ENCODE measurements around the gene NDUFS8. TPM values are rescaled to one million over a fixed set of nuclear protein-coding genes. Genes with fewer than 3 reads are reported as not detected.

NDUFS8 gene
- total and polyA plus RNA-seq, 4 donors: 61.2 to 148 (median 106) TPM

- TF ChIP-seq CTCF (IDR thresholded peaks at IDR 0.05; ENCODE audit: low read depth, low read length, missing input control) (no peak), MAX (IDR thresholded peaks at IDR 0.05) (no peak), RXRA (IDR thresholded peaks at IDR 0.05) (no peak), JUND (IDR thresholded peaks at IDR 0.05) (no peak), SP1 (IDR thresholded peaks at IDR 0.05) (no peak), EGR1 (IDR thresholded peaks at IDR 0.05; ENCODE audit: low read depth in 2 of 2) (no peak), TAF1 (conservative IDR thresholded peaks at IDR 0.05) (no peak), FOXA1 (IDR thresholded peaks at IDR 0.05) (no peak), FOXA2 (IDR thresholded peaks at IDR 0.05) (no peak), ZBTB33 (IDR thresholded peaks at IDR 0.05) (no peak), NR2F2 (IDR thresholded peaks at IDR 0.05) (no peak)
- Histone ChIP-seq H3K27ac (ENCODE audit: low read depth in 1 of 2, low read length in 2 of 2) (no peak overlapping the region), H3K4me3 (ENCODE audit: low read depth in 1 of 3, low read length in 3 of 3) (no peak overlapping the region), H3K9me3 (ENCODE audit: control insufficient read depth in 4 of 4, low read length in 3 of 4) (no peaks in the 10 kb centered on the region), H3K9ac (ENCODE audit: low read depth in 1 of 2, low read length in 2 of 2) (no peak overlapping the region), H3K36me3 (ENCODE audit: control insufficient read depth in 4 of 4, insufficient read depth in 3 of 4, low read depth in 1 of 4, low read length in 3 of 4) (no peaks in the 10 kb centered on the region), H3K27me3 (ENCODE audit: control insufficient read depth in 4 of 4, insufficient read depth in 4 of 4, low read length in 3 of 4) (no peaks in the 10 kb centered on the region), H3K4me1 (ENCODE audit: control insufficient read depth in 4 of 4, insufficient read depth in 4 of 4, low read length in 3 of 4) (peaks cover 1 to 12% (median 8%) of the 10 kb centered on the region in 4 donors)
- 85% methylated on average over 27 of the region's 27 CpGs for WGBS
- DNase-seq (ENCODE audit: low spot score): no peak
Observed at GRCh38 chr11:68017980-68018729, 12.3 kb upstream of the NDUFS8 start.

GRCh38 chr11:68018730-68019190 lies 11.7 kb upstream of the NDUFS8 start:
- WGBS: 93% methylated on average over 18 of the region's 18 CpGs
- DNase-seq (ENCODE audit: low spot score): no peak
- no peak overlapping the region for H3K4me3 ChIP-seq (ENCODE audit: low read depth in 1 of 3, low read length in 3 of 3)
- TF ChIP-seq JUND (IDR thresholded peaks at IDR 0.05) (no peak), RAD21 (IDR thresholded peaks at IDR 0.05) (no peak), HNF4G (IDR thresholded peaks at IDR 0.05) (no peak), CTCF (IDR thresholded peaks at IDR 0.05; ENCODE audit: low read depth, low read length, missing input control) (no peak), EGR1 (IDR thresholded peaks at IDR 0.05; ENCODE audit: low read depth in 2 of 2) (no peak), ZBTB33 (IDR thresholded peaks at IDR 0.05) (no peak), MAX (IDR thresholded peaks at IDR 0.05) (no peak), SP1 (IDR thresholded peaks at IDR 0.05) (no peak), TAF1 (conservative IDR thresholded peaks at IDR 0.05) (no peak), NR2F2 (IDR thresholded peaks at IDR 0.05) (no peak), YY1 (IDR thresholded peaks at IDR 0.05) (no peak), GABPA (IDR thresholded peaks at IDR 0.05 in 1 of 2, conservative IDR thresholded peaks at IDR 0.05 in 1 of 2) (no peak), FOXA1 (IDR thresholded peaks at IDR 0.05) (no peak), RXRA (IDR thresholded peaks at IDR 0.05) (no peak), ATF3 (IDR thresholded peaks at IDR 0.05) (no peak)
- H3K36me3 ChIP-seq (ENCODE audit: control insufficient read depth in 4 of 4, insufficient read depth in 3 of 4, low read depth in 1 of 4, low read length in 3 of 4): no peaks in the 10 kb centered on the region
- H3K27me3 ChIP-seq (ENCODE audit: control insufficient read depth in 4 of 4, insufficient read depth in 4 of 4, low read length in 3 of 4): no peaks in the 10 kb centered on the region
- no peak overlapping the region for H3K9ac ChIP-seq (ENCODE audit: low read depth in 1 of 2, low read length in 2 of 2)
- H3K4me1 ChIP-seq (ENCODE audit: control insufficient read depth in 4 of 4, insufficient read depth in 4 of 4, low read length in 3 of 4): peaks cover 1 to 12% (median 8%) of the 10 kb centered on the region in 4 donors
- no peaks in the 10 kb centered on the region for H3K9me3 ChIP-seq (ENCODE audit: control insufficient read depth in 4 of 4, low read length in 3 of 4)
- H3K27ac ChIP-seq (ENCODE audit: low read depth in 1 of 2, low read length in 2 of 2): no peak overlapping the region

Data from liver (tissue), 9 donors.